Caco-2 (cell line): ENCODE data around the gene MMP28. TPM values are rescaled to one million over a fixed set of nuclear protein-coding genes. Genes with fewer than 3 reads are reported as not detected.
A peak's percentile ranks its signal among the peaks of the same experiment; 100 is the strongest.

Source experiments
- BruUV-seq: library from RNA; stranded (reverse); fragments of 400-500 nt; replicated peaks from 2 replicates; lab custom pipeline; 2021; lab: Mats Ljungman, UMichigan
- CTCF ChIA-PET: fragments of 300-600 bp; sonication (Branson Sonifier 250); formaldehyde crosslinking; loops from one replicate; lab custom pipeline; 2022; ENCODE audit warnings: antibody characterized with exemption; lab: Charles Lee
- POLR2A ChIA-PET: fragments of 300-600 bp; sonication (Branson Sonifier 250); formaldehyde crosslinking; loops from one replicate; lab custom pipeline; 2022; ENCODE audit warnings: antibody characterized with exemption; lab: Charles Lee
- DNase-seq, 2 experiments: peaks; one replicate each; pipeline versions ENCODE4 v3.0.0 to v3.0.0-alpha.2; 2020 to 2022
- H3K27me3 ChIP-seq: replicated peaks from 2 replicates; pipeline ENCODE4 v1.6.0; 2011; ENCODE audit warnings: low read length; ENCODE audit not compliant: control insufficient read depth, insufficient read depth
- H3K36me3 ChIP-seq: 2 replicates; pipeline ENCODE4 v1.5.1; 2011; ENCODE audit warnings: low read length; ENCODE audit not compliant: control insufficient read depth, insufficient read depth
- H3K4me1 ChIP-seq: fragments of 250-450 bp; sonication (Bioruptor Pico); 2 replicates; pipeline ENCODE4 v1.5.1; 2020; ENCODE audit warnings: mild to moderate bottlenecking
- H3K4me3 ChIP-seq: 2 replicates; pipeline ENCODE4 v1.5.1; 2011; ENCODE audit warnings: low read depth, mild to moderate bottlenecking, control low read depth, low read length
- H3K9me3 ChIP-seq: fragments of 250-450 bp; sonication (Bioruptor Pico); 2 replicates; pipeline ENCODE4 v1.5.1; 2020; ENCODE audit warnings: mild to moderate bottlenecking, moderate library complexity
- H3K27ac Mint-ChIP-seq: one replicate; pipeline ENCODE4 v1.8.0; 2022; ENCODE audit warnings: mixed read lengths; ENCODE audit not compliant: unreplicated experiment
- H3K27me3 Mint-ChIP-seq: one replicate; pipeline ENCODE4 v1.8.0; 2022; ENCODE audit warnings: mixed read lengths; ENCODE audit not compliant: insufficient read depth, unreplicated experiment
- H3K36me3 Mint-ChIP-seq: one replicate; pipeline ENCODE4 v1.8.0; 2022; ENCODE audit warnings: mild to moderate bottlenecking, mixed read lengths; ENCODE audit not compliant: insufficient read depth, unreplicated experiment
- H3K4me1 Mint-ChIP-seq: one replicate; pipeline ENCODE4 v1.8.0; 2022; ENCODE audit warnings: low read depth, mixed read lengths; ENCODE audit not compliant: unreplicated experiment
- H3K4me3 Mint-ChIP-seq: one replicate; pipeline ENCODE4 v1.8.0; 2022; ENCODE audit warnings: mild to moderate bottlenecking, moderate library complexity, mixed read lengths; ENCODE audit not compliant: unreplicated experiment
- H3K9me3 Mint-ChIP-seq: one replicate; pipeline ENCODE4 v1.8.0; 2022; ENCODE audit warnings: mixed read lengths; ENCODE audit not compliant: unreplicated experiment
- CTCF ChIP-seq, 2 experiments: fragments of 200-600 bp in 1 of 2; IDR thresholded peaks; 1 replicate in 1 of 2; 2 replicates in 1 of 2; pipeline versions ENCODE4 v1.5.1 to v1.8.0; 2011 to 2022; ENCODE audit warnings: antibody characterized with exemption in 1 of 2, control low read depth in 1 of 2, inconsistent platforms in 1 of 2, low read depth in 1 of 2, low read length in 1 of 2, mild to moderate bottlenecking in 1 of 2, moderate library complexity in 1 of 2; ENCODE audit not compliant: insufficient read depth in 1 of 2, severe bottlenecking in 1 of 2, unreplicated experiment in 1 of 2
- intact Hi-C: fragments of 100-400 bp; cut with micrococcal nuclease; formaldehyde crosslinking; loops from one replicate; pipeline ENCODE4 v1.10.0; 2022; ENCODE audit not compliant: unreplicated experiment
- total RNA-seq: library from RNA; stranded (reverse); gene quantifications from 2 replicates; pipeline ENCODE4 v1.2.3, GENCODE V29; 2022

The MMP28 gene
- total RNA-seq, 1 experiment from 2014 or later = not detected

- ChIA-PET POLR2A (interaction anchor here (0.5 to 2.0 kb wide), 7 partner anchors 32 to 186 kb away, joined by 3 to 44 read pairs (median 3); partner anchors contain the start of genes PEX12 and TAF15), CTCF (interaction anchor here (0.5 to 2.4 kb wide), 35 partner anchors 9 to 828 kb away, joined by 3 to 83 read pairs (median 4); partner anchors contain the start of genes GAS2L2, MMP28, RASL10B and TAF15)
- Histone ChIP-seq H3K36me3 (no peaks in the 10 kb centered on the region), H3K9me3 (no peaks in the 10 kb centered on the region), H3K4me3 (peak overlapping the region; percentile 65), H3K4me1 (peaks cover 15% of the 10 kb centered on the region), H3K27me3 (no peaks in the 10 kb centered on the region)
- no TSS peak for BruUV-seq
- H3K4me3 Mint-ChIP-seq = peak overlapping the region; percentile 76
- H3K9me3 Mint-ChIP-seq = peaks cover 6% of the 10 kb centered on the region
- peak; percentile 92 to 98 for DNase-seq
- H3K4me1 Mint-ChIP-seq = peaks cover 9% of the 10 kb centered on the region
- no peaks in the 10 kb centered on the region for H3K36me3 Mint-ChIP-seq
- no peaks in the 10 kb centered on the region for H3K27me3 Mint-ChIP-seq
- intact Hi-C loops = loop anchor here (1.0 kb wide), 2 partner anchors 40 to 45 kb away; partner anchors contain the start of gene TAF15
- peak overlapping the region; percentile 75 for H3K27ac Mint-ChIP-seq
- TF ChIP-seq CTCF (IDR thresholded peaks at IDR 0.05; ENCODE audit: insufficient read depth in 1 of 2, low read depth in 1 of 2, low read length in 1 of 2, severe bottlenecking in 1 of 2, unreplicated experiment in 1 of 2) = peak; percentile 89 to 97
Measured at GRCh38 chr17:35764123-35764991, 31.1 kb downstream of the MMP28 start.

- peaks cover 6% of the 10 kb centered on the region for H3K9me3 Mint-ChIP-seq
- no TSS peak for BruUV-seq
Measured at GRCh38 chr17:35763767-35764122, 31.7 kb downstream of the MMP28 start.

More at GRCh38 chr17:35763767-35764122, 31.7 kb downstream of the MMP28 start:
- DNase-seq = no peak
- POLR2A ChIA-PET = interaction anchor here (0.5 to 2.0 kb wide), 6 partner anchors 32 to 185 kb away, joined by 3 to 44 read pairs (median 4); partner anchors contain the start of genes PEX12 and TAF15
- Histone ChIP-seq H3K9me3 (no peaks in the 10 kb centered on the region), H3K36me3 (no peaks in the 10 kb centered on the region), H3K27me3 (no peaks in the 10 kb centered on the region), H3K4me3 (peak overlapping the region; percentile 38), H3K4me1 (peaks cover 15% of the 10 kb centered on the region)
- CTCF ChIA-PET = interaction anchor here (0.5 to 2.4 kb wide), 35 partner anchors 10 to 828 kb away, joined by 3 to 83 read pairs (median 4); partner anchors contain the start of genes GAS2L2, MMP28, RASL10B and TAF15
- Mint-ChIP-seq H3K4me1 (peaks cover 9% of the 10 kb centered on the region), H3K36me3 (no peaks in the 10 kb centered on the region), H3K27me3 (no peaks in the 10 kb centered on the region), H3K27ac (peak overlapping the region; percentile 75), H3K4me3 (peak overlapping the region; percentile 76)
- no peak for TF ChIP-seq CTCF (IDR thresholded peaks at IDR 0.05; ENCODE audit: insufficient read depth in 1 of 2, low read depth in 1 of 2, low read length in 1 of 2, severe bottlenecking in 1 of 2, unreplicated experiment in 1 of 2)
- intact Hi-C loops = loop anchor here (1.0 kb wide), 2 partner anchors 41 to 46 kb away; partner anchors contain the start of gene TAF15
